SK-N-SH (cell line): ENCODE results near the gene HIVEP2.

Experiments used
- CHD2 ChIP-seq: fragments of 150-350 bp; IDR thresholded peaks from 2 replicates; pipeline ENCODE4 v1.6.1; 2018; ENCODE audit warnings: low read length; ENCODE audit not compliant: partially characterized antibody
- CTCF ChIP-seq: fragments of 200-600 bp; sonication (generic); IDR thresholded peaks from 2 replicates; pipeline ENCODE4 v1.6.1; 2017; ENCODE audit warnings: antibody characterized with exemption, mild to moderate bottlenecking, moderate library complexity
- JUND ChIP-seq: IDR thresholded peaks from 2 replicates; pipeline ENCODE4 v1.4.0; 2012
- NFIC ChIP-seq: IDR thresholded peaks from 2 replicates; pipeline ENCODE4 v1.4.0; 2012; ENCODE audit warnings: borderline replicate concordance
- NRF1 ChIP-seq: IDR thresholded peaks from 2 replicates; pipeline ENCODE4 v1.6.1; 2012; ENCODE audit warnings: low read depth, mild to moderate bottlenecking, low read length
- POLR2AphosphoS5 ChIP-seq: IDR thresholded peaks from 2 replicates; pipeline ENCODE4 v1.6.1; 2012; ENCODE audit warnings: low read depth, low read length
- RCOR1 ChIP-seq: fragments of 150-350 bp; IDR thresholded peaks from 2 replicates; pipeline ENCODE4 v1.6.1; 2017; ENCODE audit warnings: antibody characterized with exemption, low read length
- RFX5 ChIP-seq: IDR thresholded peaks from 2 replicates; pipeline ENCODE4 v1.6.1; 2012; ENCODE audit warnings: mild to moderate bottlenecking, improper control_type of control experiment, low read length
- SIN3A ChIP-seq: IDR thresholded peaks from 2 replicates; pipeline ENCODE4 v1.6.1; 2012; ENCODE audit warnings: low read depth, mild to moderate bottlenecking, low read length, moderate library complexity, borderline replicate concordance
- TCF12 ChIP-seq: IDR thresholded peaks from 2 replicates; pipeline ENCODE4 v1.4.0; 2012
- TEAD4 ChIP-seq: IDR thresholded peaks from 2 replicates; pipeline ENCODE4 v1.4.0; 2012; ENCODE audit warnings: mild to moderate bottlenecking, borderline replicate concordance; ENCODE audit not compliant: insufficient read depth
- YY1 ChIP-seq: IDR thresholded peaks from 2 replicates; pipeline ENCODE4 v1.4.0; 2012; ENCODE audit warnings: low read depth, mild to moderate bottlenecking
- TF ChIP-seq, protein P1 (sequence below): IDR thresholded peaks from 2 replicates; pipeline ENCODE4 v1.6.1; 2012; ENCODE audit warnings: mild to moderate bottlenecking, low read depth, low read length, moderate library complexity

GRCh38 chr6:142803495-142804058, 141.4 kb downstream of the HIVEP2 start:
- TF ChIP-seq NFIC (no peak), YY1 (no peak), CTCF (no peak), TEAD4 (no peak), TCF12 (no peak), RCOR1 (no peak), JUND (no peak), POLR2AphosphoS5 (no peak), RFX5 (no peak), NRF1 (no peak), SIN3A (no peak), CHD2 (no peak)
- TF ChIP-seq, protein P1, sequence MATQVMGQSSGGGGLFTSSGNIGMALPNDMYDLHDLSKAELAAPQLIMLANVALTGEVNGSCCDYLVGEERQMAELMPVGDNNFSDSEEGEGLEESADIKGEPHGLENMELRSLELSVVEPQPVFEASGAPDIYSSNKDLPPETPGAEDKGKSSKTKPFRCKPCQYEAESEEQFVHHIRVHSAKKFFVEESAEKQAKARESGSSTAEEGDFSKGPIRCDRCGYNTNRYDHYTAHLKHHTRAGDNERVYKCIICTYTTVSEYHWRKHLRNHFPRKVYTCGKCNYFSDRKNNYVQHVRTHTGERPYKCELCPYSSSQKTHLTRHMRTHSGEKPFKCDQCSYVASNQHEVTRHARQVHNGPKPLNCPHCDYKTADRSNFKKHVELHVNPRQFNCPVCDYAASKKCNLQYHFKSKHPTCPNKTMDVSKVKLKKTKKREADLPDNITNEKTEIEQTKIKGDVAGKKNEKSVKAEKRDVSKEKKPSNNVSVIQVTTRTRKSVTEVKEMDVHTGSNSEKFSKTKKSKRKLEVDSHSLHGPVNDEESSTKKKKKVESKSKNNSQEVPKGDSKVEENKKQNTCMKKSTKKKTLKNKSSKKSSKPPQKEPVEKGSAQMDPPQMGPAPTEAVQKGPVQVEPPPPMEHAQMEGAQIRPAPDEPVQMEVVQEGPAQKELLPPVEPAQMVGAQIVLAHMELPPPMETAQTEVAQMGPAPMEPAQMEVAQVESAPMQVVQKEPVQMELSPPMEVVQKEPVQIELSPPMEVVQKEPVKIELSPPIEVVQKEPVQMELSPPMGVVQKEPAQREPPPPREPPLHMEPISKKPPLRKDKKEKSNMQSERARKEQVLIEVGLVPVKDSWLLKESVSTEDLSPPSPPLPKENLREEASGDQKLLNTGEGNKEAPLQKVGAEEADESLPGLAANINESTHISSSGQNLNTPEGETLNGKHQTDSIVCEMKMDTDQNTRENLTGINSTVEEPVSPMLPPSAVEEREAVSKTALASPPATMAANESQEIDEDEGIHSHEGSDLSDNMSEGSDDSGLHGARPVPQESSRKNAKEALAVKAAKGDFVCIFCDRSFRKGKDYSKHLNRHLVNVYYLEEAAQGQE: no peak
